Nephron (organoid): Measurements from ENCODE around the gene MACO1.
A peak's percentile ranks its signal among the peaks of the same experiment; 100 is the strongest.

Experiments
- H3K27ac Mint-ChIP-seq, 3 experiments: 2 replicates each; pipeline ENCODE4 v1.8.0; 2020; ENCODE audit warnings: mixed read lengths in 3 of 3, mild to moderate bottlenecking in 2 of 3, moderate library complexity in 1 of 3
- H3K27me3 Mint-ChIP-seq: 2 replicates; pipeline ENCODE4 v1.8.0; 2021; ENCODE audit warnings: low read depth, mild to moderate bottlenecking, moderate library complexity, mixed read lengths
- H3K36me3 Mint-ChIP-seq: 2 replicates; pipeline ENCODE4 v1.8.0; 2020; ENCODE audit warnings: low read depth, mixed read lengths
- H3K4me1 Mint-ChIP-seq: 2 replicates; pipeline ENCODE4 v1.8.0; 2020; ENCODE audit warnings: mixed read lengths
- H3K4me3 Mint-ChIP-seq, 3 experiments: 2 replicates each; pipeline ENCODE4 v1.8.0; 2020; ENCODE audit warnings: mild to moderate bottlenecking in 3 of 3, mixed read lengths in 3 of 3, moderate library complexity in 2 of 3
- H3K9me3 Mint-ChIP-seq: 2 replicates; pipeline ENCODE4 v1.8.0; 2020; ENCODE audit warnings: mixed read lengths
- TF ChIP-seq, protein P1 (sequence below), 3 experiments: fragments of 200-600 bp; sonication (generic); IDR thresholded peaks; one replicate each; pipeline ENCODE4 v1.5.0; 2021; ENCODE audit warnings: antibody characterized with exemption in 3 of 3; ENCODE audit not compliant: unreplicated experiment in 3 of 3

The MACO1 gene

DNA sequence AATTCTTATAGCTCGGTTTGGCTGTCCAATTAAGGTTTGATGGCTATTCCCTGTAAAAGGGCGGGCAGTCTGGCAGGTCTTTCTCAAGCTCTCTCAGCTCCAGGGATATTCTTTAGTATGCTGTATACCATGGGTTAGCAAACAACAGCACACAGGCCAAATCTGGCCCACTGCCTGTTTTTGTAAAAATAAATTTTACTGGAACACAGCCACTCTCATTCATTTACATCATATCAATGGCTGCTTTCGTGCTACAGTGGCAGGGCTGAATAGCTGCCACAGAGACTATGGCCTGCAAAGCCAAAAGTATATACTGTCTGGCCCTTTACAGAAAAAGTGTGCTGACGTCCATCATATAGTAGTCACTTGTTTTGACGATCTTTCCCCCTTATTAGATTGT, 32.0 kb downstream of the MACO1 start:
- Mint-ChIP-seq H3K27ac (peak overlapping the region in 1 of 3 experiments; percentile 2), H3K4me1 (peaks cover under 1% of the 10 kb centered on the region), H3K4me3 (no peak overlapping the region), H3K36me3 (peaks cover 69% of the 10 kb centered on the region), H3K9me3 (no peaks in the 10 kb centered on the region), H3K27me3 (no peaks in the 10 kb centered on the region)
- TF ChIP-seq, protein P1, sequence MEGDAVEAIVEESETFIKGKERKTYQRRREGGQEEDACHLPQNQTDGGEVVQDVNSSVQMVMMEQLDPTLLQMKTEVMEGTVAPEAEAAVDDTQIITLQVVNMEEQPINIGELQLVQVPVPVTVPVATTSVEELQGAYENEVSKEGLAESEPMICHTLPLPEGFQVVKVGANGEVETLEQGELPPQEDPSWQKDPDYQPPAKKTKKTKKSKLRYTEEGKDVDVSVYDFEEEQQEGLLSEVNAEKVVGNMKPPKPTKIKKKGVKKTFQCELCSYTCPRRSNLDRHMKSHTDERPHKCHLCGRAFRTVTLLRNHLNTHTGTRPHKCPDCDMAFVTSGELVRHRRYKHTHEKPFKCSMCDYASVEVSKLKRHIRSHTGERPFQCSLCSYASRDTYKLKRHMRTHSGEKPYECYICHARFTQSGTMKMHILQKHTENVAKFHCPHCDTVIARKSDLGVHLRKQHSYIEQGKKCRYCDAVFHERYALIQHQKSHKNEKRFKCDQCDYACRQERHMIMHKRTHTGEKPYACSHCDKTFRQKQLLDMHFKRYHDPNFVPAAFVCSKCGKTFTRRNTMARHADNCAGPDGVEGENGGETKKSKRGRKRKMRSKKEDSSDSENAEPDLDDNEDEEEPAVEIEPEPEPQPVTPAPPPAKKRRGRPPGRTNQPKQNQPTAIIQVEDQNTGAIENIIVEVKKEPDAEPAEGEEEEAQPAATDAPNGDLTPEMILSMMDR (IDR thresholded peaks at IDR 0.05; ENCODE audit: unreplicated experiment in 3 of 3) = no peak

DNA sequence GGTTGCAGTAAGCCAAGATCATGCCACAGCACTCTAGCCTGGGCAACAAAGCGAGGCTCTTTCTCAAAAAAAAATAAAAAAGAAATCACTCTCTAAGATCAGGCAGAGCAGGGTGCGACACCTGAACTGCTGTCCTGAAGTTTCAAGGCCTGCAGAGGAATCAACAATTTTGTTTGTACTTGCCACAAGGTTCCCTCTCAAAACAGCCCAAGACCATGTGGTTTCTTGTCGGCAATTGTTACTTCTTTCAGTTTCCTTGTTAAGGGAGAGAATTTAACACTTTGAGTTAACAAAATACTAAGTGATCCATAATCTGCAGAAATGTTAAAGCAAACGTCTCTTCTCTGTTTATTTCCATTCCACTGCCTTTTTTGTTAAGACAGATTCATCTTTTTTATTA, 36.5 kb downstream of the MACO1 start:
- Mint-ChIP-seq H3K9me3 (no peaks in the 10 kb centered on the region), H3K4me3 (no peak overlapping the region), H3K36me3 (peaks cover 40% of the 10 kb centered on the region), H3K27ac (no peak overlapping the region), H3K27me3 (no peaks in the 10 kb centered on the region), H3K4me1 (peaks cover 10% of the 10 kb centered on the region)
- TF ChIP-seq, protein P1 (IDR thresholded peaks at IDR 0.05; ENCODE audit: unreplicated experiment in 3 of 3) = no peak

DNA sequence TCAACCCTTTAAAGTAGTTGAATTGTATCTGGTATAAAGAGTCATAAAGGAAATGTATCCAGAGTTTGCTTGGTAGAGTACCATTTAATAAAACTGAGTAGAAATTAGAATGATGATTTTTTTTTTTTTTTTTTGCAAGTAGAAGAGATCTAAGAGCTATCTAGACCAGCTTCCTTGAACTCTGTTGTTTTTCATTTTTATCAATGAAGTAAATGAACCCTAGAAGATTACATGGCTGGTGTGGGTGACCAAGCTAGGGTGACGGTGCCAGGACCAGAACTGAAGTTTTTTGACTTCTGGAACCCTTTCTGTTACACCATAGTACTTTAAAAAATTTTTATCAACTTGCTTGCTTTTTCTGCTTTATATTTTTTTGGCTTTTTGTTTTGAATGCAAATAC, 36.9 kb downstream of the MACO1 start:
- Mint-ChIP-seq H3K9me3 (no peaks in the 10 kb centered on the region), H3K4me1 (peaks cover 15% of the 10 kb centered on the region), H3K27me3 (no peaks in the 10 kb centered on the region), H3K4me3 (no peak overlapping the region), H3K36me3 (peaks cover 37% of the 10 kb centered on the region), H3K27ac (peak overlapping the region; percentile 49 to 71 (median 59))
- TF ChIP-seq, protein P1 (IDR thresholded peaks at IDR 0.05; ENCODE audit: unreplicated experiment in 3 of 3) = no peak

DNA sequence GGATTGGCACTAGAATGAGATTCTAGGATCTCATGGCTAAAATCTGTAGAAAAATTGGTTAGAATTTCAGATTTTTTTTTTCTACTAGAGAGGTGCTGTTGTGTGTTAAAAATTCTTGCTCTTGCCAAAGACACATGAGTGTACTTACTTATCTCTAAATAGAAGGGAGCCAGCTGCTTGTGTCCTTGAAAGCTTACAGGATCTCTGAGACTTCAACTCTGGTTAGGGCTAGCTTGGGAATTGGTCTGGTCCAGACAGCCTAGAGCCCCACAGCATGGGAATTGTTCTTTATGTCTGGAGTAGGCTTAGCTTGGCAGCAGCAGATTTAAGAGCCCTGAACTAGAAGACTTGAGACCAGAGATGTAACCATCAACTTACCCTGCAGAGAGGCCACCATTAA, 37.3 kb downstream of the MACO1 start:
- Mint-ChIP-seq H3K36me3 (peaks cover 34% of the 10 kb centered on the region), H3K4me3 (no peak overlapping the region), H3K27ac (peak overlapping the region; percentile 49 to 71 (median 59)), H3K4me1 (peaks cover 15% of the 10 kb centered on the region), H3K9me3 (no peaks in the 10 kb centered on the region), H3K27me3 (no peaks in the 10 kb centered on the region)
- TF ChIP-seq, protein P1 (IDR thresholded peaks at IDR 0.05; ENCODE audit: unreplicated experiment in 3 of 3) = no peak

DNA sequence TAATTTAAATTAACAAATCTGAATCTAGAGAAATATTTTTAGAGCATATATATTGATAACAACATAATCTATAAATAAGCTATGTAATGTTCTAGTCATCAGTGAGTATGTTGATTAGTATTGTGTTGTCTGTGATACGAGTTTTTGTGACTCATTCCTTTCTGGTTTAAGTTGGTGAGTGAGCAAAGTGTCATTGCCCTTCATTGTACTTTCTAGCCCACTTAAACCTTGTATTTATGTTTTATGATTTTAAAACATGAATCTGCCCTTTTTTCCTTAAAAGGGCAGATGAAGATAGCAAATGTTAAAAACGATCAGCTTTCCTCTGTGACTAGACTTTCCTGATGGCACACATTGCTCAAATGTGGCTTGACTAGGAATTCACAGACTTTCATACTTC, 38.5 kb downstream of the MACO1 start:
- TF ChIP-seq, protein P1 (IDR thresholded peaks at IDR 0.05; ENCODE audit: unreplicated experiment in 3 of 3) = no peak
- no peaks in the 10 kb centered on the region for H3K27me3 Mint-ChIP-seq
- peaks cover 20% of the 10 kb centered on the region for H3K4me1 Mint-ChIP-seq
- H3K36me3 Mint-ChIP-seq = peaks cover 25% of the 10 kb centered on the region
- no peaks in the 10 kb centered on the region for H3K9me3 Mint-ChIP-seq
- no peak overlapping the region for H3K4me3 Mint-ChIP-seq
- no peak overlapping the region for H3K27ac Mint-ChIP-seq

DNA sequence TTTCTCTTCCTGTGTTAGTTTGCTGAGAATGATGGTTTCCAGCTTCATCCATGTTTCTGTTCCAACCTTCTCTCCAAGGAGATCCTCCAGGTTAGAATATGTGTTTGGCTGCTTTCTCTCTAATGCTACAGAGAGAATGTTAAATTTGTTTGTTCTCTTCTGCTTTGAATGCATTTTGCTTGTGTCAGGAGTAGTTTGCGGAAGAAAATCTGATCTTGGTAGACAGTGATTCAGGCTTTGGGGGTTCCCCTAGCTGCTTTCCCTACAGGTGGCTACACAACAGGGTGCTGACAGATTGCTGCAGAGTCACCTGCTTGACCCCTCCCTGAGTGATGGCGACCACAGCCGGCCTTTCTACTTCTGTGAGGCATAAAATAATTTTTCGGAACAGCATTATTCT, 41.8 kb downstream of the MACO1 start:
- peaks cover 41% of the 10 kb centered on the region for H3K4me1 Mint-ChIP-seq
- no peaks in the 10 kb centered on the region for H3K27me3 Mint-ChIP-seq
- peak overlapping the region in 2 of 3 experiments; percentile 19 to 46 for H3K27ac Mint-ChIP-seq
- TF ChIP-seq, protein P1 (IDR thresholded peaks at IDR 0.05; ENCODE audit: unreplicated experiment in 3 of 3) = no peak
- peaks cover 12% of the 10 kb centered on the region for H3K36me3 Mint-ChIP-seq
- no peak overlapping the region for H3K4me3 Mint-ChIP-seq
- no peaks in the 10 kb centered on the region for H3K9me3 Mint-ChIP-seq
